Heart right ventricle (tissue), 16 donors: ENCODE measurements around the gene LHX4. TPM values are rescaled to one million over a fixed set of nuclear protein-coding genes. Genes with fewer than 3 reads are reported as not detected.

Experiments
- ATAC-seq, 8 donors: fragments of 200-7000 bp; cut with Tn5 transposase; one replicate each; pipeline ENCODE4 v1.9.1; 2020; ENCODE audit warnings: mild to moderate bottlenecking in 8 of 8, moderate library complexity in 8 of 8, moderate number of reproducible peaks in 1 of 8
- DNase-seq, 2 donors: peaks; one replicate each; pipeline ENCODE4 v3.0.0-alpha.2; 2020
- H3K27ac ChIP-seq, 10 donors: fragments of 200-600 bp; sonication (generic) in 2 of 10; one replicate each; pipeline versions ENCODE4 v1.5.0 to v1.8.0; 2020 to 2022; ENCODE audit warnings: mild to moderate bottlenecking in 3 of 10
- H3K27me3 ChIP-seq, 7 donors: fragments of 200-600 bp; one replicate each; pipeline ENCODE4 v1.8.0; 2021 to 2022; ENCODE audit warnings: mild to moderate bottlenecking in 2 of 7
- H3K36me3 ChIP-seq, 9 donors: fragments of 200-600 bp; sonication (generic) in 1 of 9; one replicate each; pipeline versions ENCODE4 v1.5.0 to v1.8.0; 2020 to 2022; ENCODE audit warnings: mild to moderate bottlenecking in 2 of 9
- H3K4me1 ChIP-seq, 9 donors: fragments of 200-600 bp; sonication (generic) in 1 of 9; one replicate each; pipeline versions ENCODE4 v1.5.0 to v1.8.0; 2020 to 2022; ENCODE audit warnings: mild to moderate bottlenecking in 4 of 9
- H3K4me3 ChIP-seq, 10 donors: fragments of 200-600 bp; sonication (generic) in 2 of 10; one replicate each; pipeline versions ENCODE4 v1.5.0 to v1.8.0; 2020 to 2022; ENCODE audit warnings: mild to moderate bottlenecking in 7 of 10, moderate library complexity in 2 of 10
- H3K9me3 ChIP-seq, 11 donors: fragments of 200-600 bp in 10 of 11; sonication (generic) in 2 of 11; one replicate each; pipeline versions ENCODE4 v1.5.0 to v1.8.0; 2013 to 2022; ENCODE audit warnings: mild to moderate bottlenecking in 2 of 11, control low read depth in 1 of 11, moderate library complexity in 1 of 11
- CTCF ChIP-seq, 9 donors: fragments of 200-600 bp; sonication (generic) in 2 of 9; IDR thresholded peaks; one replicate each; pipeline versions ENCODE4 v1.5.0 to v1.8.0; 2021 to 2022; ENCODE audit warnings: antibody characterized with exemption in 9 of 9, mild to moderate bottlenecking in 5 of 9, moderate library complexity in 1 of 9
- WGBS, 2 donors: extraction: QIAGEN DNeasy Blood & Tissue Kit; methylation state at CpG; one replicate each; pipeline ENCODE4 v1.1.7; 2013; ENCODE audit warnings: inconsistent platforms in 1 of 2; 5-methylcytosine and 5-hydroxymethylcytosine counted together
- intact Hi-C, 10 donors: fragments of 100-400 bp; cut with DNase I; formaldehyde crosslinking; loops; one replicate each; pipeline versions ENCODE4 v1.11.1 to v1.14.2; 2022
- polyA plus RNA-seq, 2 donors: library from polyadenylated mRNA; stranded (reverse); fragments of 200-250 nt; gene quantifications; one replicate each; pipeline ENCODE4 v1.2.3, GENCODE V29; 2013
- total RNA-seq, 10 donors: library from RNA; stranded (reverse); fragmentation: NEBNext Ultra II Directional in 3 of 10; extraction: Animal tissue kit (Norgen Biotek cat#: 25700) in 3 of 10; gene quantifications; one replicate each; pipeline versions ENCODE4 v1.2.1 to v1.2.4, GENCODE V29; 2021 to 2023
- donor health status: Arrhythmogenic right ventricular cardiomyopathy.
- donor health status: ischemic (EF 13 %, LVEDD 7.1; RV severe dilation, severe dysfunction).
- donor health status: healthy with polysubstance abuse.
- donor health status: DM: no; HTN: yes; CAD: no.
- donor health status: DM: no; HTN: no; CAD: no.
- donor health status: ischemic (EF 25% LVEDD 6.9; RV normal size, moderate dysfunction).
- donor health status: ischemic (EF 25% LVEDD 5.7; RV mildly dilated, moderate dysfunction).
- donor health status: healthy.
- donor health status: DM: yes; HTN: yes; CAD: no.
- donor health status: Ischemic cardiomyopathy.
- donor health status: ischemic (EF 35%, LVEDD 5.7; RV mildly dilated, moderate dysfunction).
- donor health status: nonischemic (EF 11% LVEDD 7.7; RV severe dilation, severe dysfunction).
- donor health status: DM: yes; HTN: yes; CAD: no.
- donor health status: PGD.
- donor health status: ischemic (EF 29% LVEDD 5.4; RV normal size, mild dysfunction).
- donor health status: nonischemic (EF 23%, LVEDD 6.1; RV moderate dilation, normal function).

The LHX4 gene
- total and polyA plus RNA-seq, 12 donors, result under 0.01 TPM; not detected in 11

DNA sequence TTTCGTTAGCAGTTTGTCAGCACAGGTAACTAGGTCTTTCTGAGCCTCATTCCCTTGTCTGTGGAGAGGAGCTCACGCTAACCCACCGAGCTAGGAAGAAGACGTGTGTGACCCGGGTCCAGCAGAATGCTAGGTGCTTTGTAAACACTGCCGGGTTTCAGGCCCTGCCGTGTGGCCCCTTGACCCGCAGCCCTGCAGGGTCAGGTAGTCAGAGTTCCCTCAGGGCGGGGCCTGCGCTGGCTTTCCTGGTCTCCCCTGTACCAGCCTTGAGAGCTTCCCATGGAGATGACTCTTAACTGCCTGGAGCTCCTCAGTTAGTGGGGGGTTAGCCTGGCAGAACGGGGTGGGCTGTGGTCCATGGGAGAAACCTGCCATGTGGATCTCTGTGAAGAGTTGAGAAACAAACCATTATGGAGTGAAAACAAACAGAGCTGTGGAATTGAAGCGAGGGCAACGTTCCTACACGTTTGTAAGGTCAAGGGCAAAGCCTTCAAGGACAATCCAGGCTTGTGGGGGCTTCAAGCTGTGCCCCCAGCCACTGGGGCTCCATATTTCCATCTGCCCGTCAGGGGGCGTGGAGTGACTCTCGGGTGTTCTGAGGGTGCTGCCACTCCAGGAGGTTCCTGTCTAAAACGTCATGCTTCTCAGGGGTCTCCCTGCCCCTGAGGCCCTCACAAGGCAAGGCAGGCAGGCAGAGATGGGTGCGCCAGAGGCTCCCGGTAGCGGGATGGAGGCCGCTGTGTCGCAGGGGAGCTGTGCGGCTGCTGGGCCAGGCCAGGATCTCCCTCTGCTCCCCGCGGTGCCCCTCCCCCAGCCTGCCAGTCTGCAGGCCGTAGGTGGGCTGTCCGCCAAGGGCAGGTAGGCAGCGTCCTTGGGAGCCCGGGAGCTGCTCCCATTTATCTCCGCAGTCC lies 23.8 kb downstream of the LHX4 start:
- no peak for TF ChIP-seq CTCF (IDR thresholded peaks at IDR 0.05)
- no peaks in the 10 kb centered on the region for H3K9me3 ChIP-seq
- intact Hi-C loops, result loop anchor here (2.0 to 10.0 kb wide), 7 partner anchors 161 to 231 kb away; no protein-coding TSS in a partner anchor
- H3K4me1 ChIP-seq, result no peaks in the 10 kb centered on the region
- H3K4me3 ChIP-seq, result no peak overlapping the region
- H3K27me3 ChIP-seq, result peaks cover 0 to 75% (median 55%) of the 10 kb centered on the region in 7 donors
- no peak for ATAC-seq
- H3K27ac ChIP-seq, result no peak overlapping the region
- no peaks in the 10 kb centered on the region for H3K36me3 ChIP-seq
- 74 to 79% methylated on average over 31 of the region's 31 CpGs for WGBS, 2 donors
- DNase-seq, result no peak

- no peak for TF ChIP-seq CTCF (IDR thresholded peaks at IDR 0.05)
- no peak overlapping the region for H3K4me3 ChIP-seq
- no peaks in the 10 kb centered on the region for H3K9me3 ChIP-seq
- intact Hi-C loops, result loop anchor here in 9 of 10 donors (5.0 to 10.0 kb wide), 4 partner anchors 160 to 228 kb away; no protein-coding TSS in a partner anchor
- WGBS, 2 donors, result 87 to 92% methylated on average over 9 of the region's 9 CpGs
- no peak for DNase-seq
- peaks cover 0 to 75% (median 57%) of the 10 kb centered on the region in 7 donors for H3K27me3 ChIP-seq
- no peak overlapping the region for H3K27ac ChIP-seq
- no peaks in the 10 kb centered on the region for H3K36me3 ChIP-seq
- ATAC-seq, result no peak
- H3K4me1 ChIP-seq, result no peaks in the 10 kb centered on the region
These were observed 24.4 kb downstream of the LHX4 start for GRCh38 chr1:180254496-180254819.

DNA sequence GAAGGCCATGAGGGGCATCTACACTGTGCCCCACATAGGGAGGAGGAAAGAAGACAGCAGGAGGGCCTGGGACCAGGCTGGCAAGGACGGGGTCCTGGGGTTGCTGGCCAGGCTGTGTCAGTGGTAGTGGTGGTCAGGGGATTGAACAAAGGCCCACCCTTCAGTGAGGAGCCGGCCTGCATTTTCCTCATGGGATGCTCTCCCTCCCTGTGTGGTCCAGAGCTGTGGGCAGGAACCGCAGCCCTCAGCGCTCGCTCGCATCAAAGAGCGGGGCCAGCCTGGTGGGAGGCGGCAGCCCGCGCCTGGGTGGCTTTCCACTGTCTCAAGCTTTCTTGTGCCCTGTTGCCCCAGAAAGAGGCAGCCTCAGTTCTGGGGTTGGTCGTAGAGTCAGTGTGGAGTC lies 24.8 kb downstream of the LHX4 start:
- Histone ChIP-seq H3K36me3 (no peaks in the 10 kb centered on the region), H3K9me3 (no peaks in the 10 kb centered on the region), H3K27me3 (peaks cover 0 to 78% (median 59%) of the 10 kb centered on the region in 7 donors), H3K4me1 (no peaks in the 10 kb centered on the region), H3K27ac (no peak overlapping the region), H3K4me3 (no peak overlapping the region)
- WGBS, 2 donors, result 86 to 90% methylated on average over 11 of the region's 11 CpGs
- intact Hi-C loops, result loop anchor here in 9 of 10 donors (5.0 to 10.0 kb wide), 4 partner anchors 160 to 227 kb away; no protein-coding TSS in a partner anchor
- TF ChIP-seq CTCF (IDR thresholded peaks at IDR 0.05), result no peak
- ATAC-seq (no peak), DNase-seq (no peak)

GRCh38 chr1:180255536-180256340 lies 25.7 kb downstream of the LHX4 start:
- intact Hi-C loops, result loop anchor here in 4 of 10 donors (2.0 to 10.0 kb wide), 3 partner anchors 159 to 222 kb away; no protein-coding TSS in a partner anchor
- no peak for ATAC-seq
- TF ChIP-seq CTCF (IDR thresholded peaks at IDR 0.05), result no peak
- no peaks in the 10 kb centered on the region for H3K4me1 ChIP-seq
- 73 to 77% methylated on average over 18 of the region's 18 CpGs for WGBS, 2 donors
- H3K27me3 ChIP-seq, result peaks cover 0 to 86% (median 65%) of the 10 kb centered on the region in 7 donors
- no peak overlapping the region for H3K27ac ChIP-seq
- no peaks in the 10 kb centered on the region for H3K9me3 ChIP-seq
- H3K36me3 ChIP-seq, result no peaks in the 10 kb centered on the region
- no peak for DNase-seq
- H3K4me3 ChIP-seq, result no peak overlapping the region
